ENCODE results near the gene COQ3. TPM values are rescaled to one million over a fixed set of nuclear protein-coding genes. Genes with fewer than 3 reads are reported as not detected.

The COQ3 gene
- total and polyA plus RNA-seq, 2 donors: 12.1 to 16.9 TPM

DNA sequence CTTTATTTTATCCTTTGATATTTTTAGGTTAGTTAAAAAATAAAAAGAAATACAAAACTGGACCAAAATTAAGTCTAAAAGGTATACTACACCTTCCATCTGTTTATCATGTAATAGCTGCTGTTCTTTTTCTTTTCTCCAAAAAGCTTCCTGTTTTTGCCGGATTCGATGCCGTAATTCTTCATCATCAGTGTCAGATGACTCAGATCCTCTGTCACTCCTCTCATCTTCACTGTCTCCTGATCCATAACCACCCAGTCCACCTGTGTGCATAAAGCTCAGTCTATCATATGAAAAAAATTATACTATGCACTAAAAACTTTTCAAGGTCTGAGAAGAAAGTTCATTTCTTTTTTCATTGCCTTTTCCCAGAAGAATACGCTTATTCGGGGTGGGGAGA is 8.5 kb upstream of the COQ3 start:
- Histone ChIP-seq H3K4me3 (ENCODE audit: low read length in 2 of 2) (no peak overlapping the region), H3K9me3 (ENCODE audit: control insufficient read depth in 2 of 2, insufficient read depth in 1 of 2, low read length in 1 of 2) (no peaks in the 10 kb centered on the region), H3K27ac (ENCODE audit: low read depth in 1 of 2, low read length in 1 of 2) (no peak overlapping the region), H3K4me1 (ENCODE audit: control insufficient read depth in 2 of 2, insufficient read depth in 2 of 2, low read length in 2 of 2) (no peaks in the 10 kb centered on the region), H3K36me3 (ENCODE audit: control insufficient read depth in 2 of 2, insufficient read depth in 2 of 2, low read length in 1 of 2) (peaks cover 29 to 69% of the 10 kb centered on the region in 2 donors), H3K27me3 (ENCODE audit: control insufficient read depth in 2 of 2, insufficient read depth in 1 of 2, low read length in 1 of 2) (no peaks in the 10 kb centered on the region)
- DNase-seq (ENCODE audit: low read depth in 6 of 9, low spot score in 9 of 9): no peak
- 95% methylated on average over 5 of the region's 5 CpGs for whole genome bisulfite sequencing

DNA sequence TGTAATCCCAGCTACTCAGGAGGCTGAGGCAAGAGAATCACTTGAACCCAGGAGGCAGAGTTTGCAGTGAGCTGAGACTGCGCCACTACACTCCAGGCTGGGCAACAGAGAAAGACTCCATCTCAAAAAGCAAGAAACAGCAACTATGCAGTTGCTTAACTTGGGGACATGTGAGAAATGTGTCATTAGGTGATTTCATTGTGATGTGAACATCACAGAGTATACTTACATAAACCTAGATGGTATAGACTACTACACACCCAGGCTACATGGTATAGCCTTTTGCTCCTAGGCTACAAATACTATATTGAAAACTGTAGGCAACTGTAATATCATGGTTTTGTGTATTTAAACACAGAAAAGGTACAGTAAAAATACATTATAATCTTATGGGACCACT is 3.3 kb upstream of the COQ3 start:
- no peak for DNase-seq (ENCODE audit: low read depth in 6 of 9, low spot score in 9 of 9)
- peaks cover 3 to 4% of the 10 kb centered on the region in 2 donors for H3K4me1 ChIP-seq (ENCODE audit: control insufficient read depth in 2 of 2, insufficient read depth in 2 of 2, low read length in 2 of 2)
- 39% methylated on average over 1 of the region's 1 CpG for WGBS
- H3K9me3 ChIP-seq (ENCODE audit: control insufficient read depth in 2 of 2, insufficient read depth in 1 of 2, low read length in 1 of 2): no peaks in the 10 kb centered on the region
- no peak overlapping the region for H3K4me3 ChIP-seq (ENCODE audit: low read length in 2 of 2)
- no peak overlapping the region for H3K27ac ChIP-seq (ENCODE audit: low read depth in 1 of 2, low read length in 1 of 2)
- H3K36me3 ChIP-seq (ENCODE audit: control insufficient read depth in 2 of 2, insufficient read depth in 2 of 2, low read length in 1 of 2): peaks cover 0 to 28% of the 10 kb centered on the region in 2 donors
- no peaks in the 10 kb centered on the region for H3K27me3 ChIP-seq (ENCODE audit: control insufficient read depth in 2 of 2, insufficient read depth in 1 of 2, low read length in 1 of 2)

DNA sequence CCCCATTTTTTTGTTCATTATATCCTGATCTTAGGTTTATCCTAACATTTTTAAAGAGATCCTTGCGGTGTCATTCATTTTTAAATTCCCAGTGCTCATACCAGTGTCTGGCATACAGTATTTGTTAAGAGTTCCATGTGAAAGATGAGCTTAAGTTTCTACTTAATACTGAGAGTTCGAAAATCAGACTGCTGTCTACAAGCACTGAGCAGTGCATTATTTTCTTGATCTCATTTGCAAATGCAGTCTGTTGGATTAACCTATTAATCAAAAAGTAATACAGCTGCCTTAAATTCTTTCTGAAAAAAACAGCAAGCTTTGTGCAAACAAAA is 663 bp downstream of the COQ3 start:
- Histone ChIP-seq H3K36me3 (ENCODE audit: control insufficient read depth in 2 of 2, insufficient read depth in 2 of 2, low read length in 1 of 2) (peaks cover 0 to 3% of the 10 kb centered on the region in 2 donors), H3K27ac (ENCODE audit: low read depth in 1 of 2, low read length in 1 of 2) (no peak overlapping the region), H3K4me3 (ENCODE audit: low read length in 2 of 2) (peak overlapping the region; percentile 75 to 80), H3K9me3 (ENCODE audit: control insufficient read depth in 2 of 2, insufficient read depth in 1 of 2, low read length in 1 of 2) (no peaks in the 10 kb centered on the region), H3K27me3 (ENCODE audit: control insufficient read depth in 2 of 2, insufficient read depth in 1 of 2, low read length in 1 of 2) (no peaks in the 10 kb centered on the region), H3K4me1 (ENCODE audit: control insufficient read depth in 2 of 2, insufficient read depth in 2 of 2, low read length in 2 of 2) (peaks cover 3 to 4% of the 10 kb centered on the region in 2 donors)
- no peak for DNase-seq (ENCODE audit: low read depth in 6 of 9, low spot score in 9 of 9)
- 39% methylated on average over 2 of the region's 2 CpGs for WGBS

DNA sequence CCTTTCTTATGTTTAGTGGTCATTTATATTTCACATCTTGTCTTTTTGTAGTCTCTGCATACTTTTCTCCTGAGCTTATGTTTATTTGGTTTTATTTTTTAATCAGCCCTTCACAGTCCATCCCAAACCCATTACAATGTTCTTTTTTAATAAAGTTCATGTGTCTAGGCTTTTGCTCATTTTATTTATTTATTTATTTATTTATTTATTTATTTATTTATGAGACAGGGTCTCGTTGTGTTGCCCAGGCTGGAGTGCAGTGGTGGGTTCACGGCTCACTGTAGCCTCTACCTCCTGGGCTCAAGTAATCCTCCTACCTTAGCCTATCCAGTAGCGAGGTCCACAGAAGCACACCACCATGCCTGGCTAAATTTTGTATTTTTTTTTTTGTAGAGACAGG is 3.1 kb downstream of the COQ3 start:
- Histone ChIP-seq H3K36me3 (ENCODE audit: control insufficient read depth in 2 of 2, insufficient read depth in 2 of 2, low read length in 1 of 2) (no peaks in the 10 kb centered on the region), H3K9me3 (ENCODE audit: control insufficient read depth in 2 of 2, insufficient read depth in 1 of 2, low read length in 1 of 2) (no peaks in the 10 kb centered on the region), H3K4me1 (ENCODE audit: control insufficient read depth in 2 of 2, insufficient read depth in 2 of 2, low read length in 2 of 2) (peaks cover 3 to 4% of the 10 kb centered on the region in 2 donors), H3K27ac (ENCODE audit: low read depth in 1 of 2, low read length in 1 of 2) (no peak overlapping the region), H3K4me3 (ENCODE audit: low read length in 2 of 2) (no peak overlapping the region), H3K27me3 (ENCODE audit: control insufficient read depth in 2 of 2, insufficient read depth in 1 of 2, low read length in 1 of 2) (no peaks in the 10 kb centered on the region)
- WGBS: 94% methylated on average over 3 of the region's 3 CpGs
- no peak for DNase-seq (ENCODE audit: low read depth in 6 of 9, low spot score in 9 of 9)

DNA sequence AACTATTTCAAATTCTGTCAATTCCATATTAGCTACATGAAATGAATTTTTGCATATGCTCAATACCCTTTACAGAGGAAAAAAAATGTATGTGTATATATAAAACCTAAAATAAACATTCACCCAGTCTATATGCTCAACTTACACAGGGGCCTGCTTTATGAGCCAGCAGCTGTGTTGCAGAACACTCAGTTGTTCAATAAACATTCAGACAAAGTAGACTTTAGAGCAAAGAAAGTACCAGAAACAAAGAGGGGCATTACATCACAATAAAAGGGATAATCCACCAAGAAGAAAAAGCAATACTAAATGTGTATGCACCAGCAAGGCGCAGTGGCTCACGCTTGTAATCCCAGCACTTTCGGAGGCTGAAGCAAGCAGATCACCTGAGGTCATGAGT is 9.5 kb downstream of the COQ3 start:
- Histone ChIP-seq H3K36me3 (ENCODE audit: control insufficient read depth in 2 of 2, insufficient read depth in 2 of 2, low read length in 1 of 2) (no peaks in the 10 kb centered on the region), H3K27ac (ENCODE audit: low read depth in 1 of 2, low read length in 1 of 2) (no peak overlapping the region), H3K4me3 (ENCODE audit: low read length in 2 of 2) (no peak overlapping the region), H3K4me1 (ENCODE audit: control insufficient read depth in 2 of 2, insufficient read depth in 2 of 2, low read length in 2 of 2) (no peaks in the 10 kb centered on the region), H3K9me3 (ENCODE audit: control insufficient read depth in 2 of 2, insufficient read depth in 1 of 2, low read length in 1 of 2) (no peaks in the 10 kb centered on the region), H3K27me3 (ENCODE audit: control insufficient read depth in 2 of 2, insufficient read depth in 1 of 2, low read length in 1 of 2) (no peaks in the 10 kb centered on the region)
- no peak for DNase-seq (ENCODE audit: low read depth in 6 of 9, low spot score in 9 of 9)
- WGBS: 99% methylated on average over 3 of the region's 3 CpGs

DNA sequence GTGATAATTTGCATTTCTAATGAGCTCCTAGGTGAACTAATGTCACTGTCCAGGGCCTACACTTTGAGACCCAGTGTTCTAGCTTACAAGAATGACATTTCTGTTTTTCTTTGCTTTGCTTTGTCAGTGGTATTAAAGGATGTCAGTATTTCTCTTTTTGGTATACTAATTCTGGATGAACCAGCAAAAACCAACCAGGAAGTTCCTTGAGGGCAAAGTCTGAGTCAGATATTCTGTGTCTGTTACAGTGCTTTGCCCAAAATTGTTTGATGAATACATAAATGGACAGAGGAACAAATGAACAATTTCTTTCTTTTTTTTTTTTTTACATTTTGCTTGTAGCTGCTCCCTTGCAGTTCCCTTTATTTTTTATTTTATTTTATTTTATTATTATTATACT is 15.4 kb downstream of the COQ3 start:
- no peak overlapping the region for H3K27ac ChIP-seq (ENCODE audit: low read depth in 1 of 2, low read length in 1 of 2)

DNA sequence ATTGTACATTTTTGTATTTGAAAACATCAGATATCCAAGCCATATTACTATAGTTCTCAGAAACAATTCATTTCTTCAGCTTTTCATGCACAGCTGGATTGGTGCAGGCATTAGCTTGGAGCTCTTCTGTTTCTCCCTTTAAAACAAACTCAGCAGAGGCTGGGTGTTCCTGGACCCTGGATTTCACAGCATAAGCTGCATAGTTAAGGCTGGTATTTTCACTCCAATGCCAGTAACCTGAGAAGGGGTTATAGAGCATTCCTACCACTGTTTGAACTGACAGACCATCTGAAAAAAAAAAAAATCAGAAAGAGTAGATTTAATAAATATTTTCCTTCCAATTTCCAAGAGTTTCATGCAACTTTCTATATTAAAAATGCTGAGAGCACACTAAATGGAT is 24.5 kb downstream of the COQ3 start:
- Histone ChIP-seq H3K4me1 (ENCODE audit: control insufficient read depth in 2 of 2, insufficient read depth in 2 of 2, low read length in 2 of 2) (no peaks in the 10 kb centered on the region), H3K9me3 (ENCODE audit: control insufficient read depth in 2 of 2, insufficient read depth in 1 of 2, low read length in 1 of 2) (no peaks in the 10 kb centered on the region), H3K27me3 (ENCODE audit: control insufficient read depth in 2 of 2, insufficient read depth in 1 of 2, low read length in 1 of 2) (no peaks in the 10 kb centered on the region), H3K27ac (ENCODE audit: low read depth in 1 of 2, low read length in 1 of 2) (no peak overlapping the region), H3K4me3 (ENCODE audit: low read length in 2 of 2) (no peak overlapping the region), H3K36me3 (ENCODE audit: control insufficient read depth in 2 of 2, insufficient read depth in 2 of 2, low read length in 1 of 2) (no peaks in the 10 kb centered on the region)
- DNase-seq (ENCODE audit: low read depth in 6 of 9, low spot score in 9 of 9): no peak

More for the DNA sequence above, 15.4 kb downstream of the COQ3 start:
- H3K4me3 ChIP-seq (ENCODE audit: low read length in 2 of 2): no peak overlapping the region
- H3K36me3 ChIP-seq (ENCODE audit: control insufficient read depth in 2 of 2, insufficient read depth in 2 of 2, low read length in 1 of 2): no peaks in the 10 kb centered on the region
- H3K9me3 ChIP-seq (ENCODE audit: control insufficient read depth in 2 of 2, insufficient read depth in 1 of 2, low read length in 1 of 2): no peaks in the 10 kb centered on the region
- H3K27me3 ChIP-seq (ENCODE audit: control insufficient read depth in 2 of 2, insufficient read depth in 1 of 2, low read length in 1 of 2): no peaks in the 10 kb centered on the region
- DNase-seq (ENCODE audit: low read depth in 6 of 9, low spot score in 9 of 9): no peak
- H3K4me1 ChIP-seq (ENCODE audit: control insufficient read depth in 2 of 2, insufficient read depth in 2 of 2, low read length in 2 of 2): no peaks in the 10 kb centered on the region

DNA sequence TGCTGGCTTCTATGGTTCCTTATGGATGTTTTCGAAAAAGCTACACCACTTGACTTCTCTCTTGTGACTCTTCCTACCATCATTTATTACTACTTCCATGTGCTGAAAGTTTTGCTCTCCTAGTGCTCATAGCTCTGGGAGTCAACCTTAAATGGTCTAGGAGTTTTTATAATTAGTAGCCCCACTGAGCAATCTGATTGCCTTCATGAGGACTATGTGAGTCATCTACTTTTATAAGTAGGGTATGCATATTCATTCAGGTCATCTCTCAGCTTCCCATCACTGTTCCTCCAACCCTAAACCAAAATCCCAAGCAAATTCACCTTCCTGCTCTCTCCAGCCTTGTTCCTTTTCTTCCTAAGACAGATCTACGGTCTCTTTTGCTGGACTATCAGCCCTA is 27.1 kb downstream of the COQ3 start:
- DNase-seq (ENCODE audit: low read depth in 6 of 9, low spot score in 9 of 9): no peak
- no peak overlapping the region for H3K27ac ChIP-seq (ENCODE audit: low read depth in 1 of 2, low read length in 1 of 2)
- over 99% methylated on average over 2 of the region's 2 CpGs for WGBS

DNA sequence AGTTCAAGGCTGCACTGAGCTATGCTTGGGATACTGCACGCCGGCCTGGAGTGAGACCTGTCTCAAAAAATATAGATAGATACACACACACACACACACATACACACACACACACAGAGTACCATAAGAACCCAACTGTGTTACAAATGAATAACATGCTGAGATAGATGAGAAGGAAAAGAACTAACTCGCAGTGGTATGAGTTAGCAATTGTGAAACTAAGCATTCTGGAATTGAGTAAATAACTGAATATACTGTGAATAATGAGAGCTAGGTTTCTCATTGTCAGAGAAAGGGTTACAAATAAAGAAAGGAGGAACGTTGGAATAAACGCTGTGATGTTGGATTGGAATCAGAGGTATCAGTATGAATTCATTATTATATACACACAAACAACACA is 30.0 kb downstream of the COQ3 start:
- no peak overlapping the region for H3K4me3 ChIP-seq (ENCODE audit: low read length in 2 of 2)
- H3K9me3 ChIP-seq (ENCODE audit: control insufficient read depth in 2 of 2, insufficient read depth in 1 of 2, low read length in 1 of 2): no peaks in the 10 kb centered on the region
- no peaks in the 10 kb centered on the region for H3K4me1 ChIP-seq (ENCODE audit: control insufficient read depth in 2 of 2, insufficient read depth in 2 of 2, low read length in 2 of 2)
- WGBS: 94% methylated on average over 5 of the region's 5 CpGs
- H3K36me3 ChIP-seq (ENCODE audit: control insufficient read depth in 2 of 2, insufficient read depth in 2 of 2, low read length in 1 of 2): no peaks in the 10 kb centered on the region
- no peak for DNase-seq (ENCODE audit: low read depth in 6 of 9, low spot score in 9 of 9)
- peaks cover 0 to 5% of the 10 kb centered on the region in 2 donors for H3K27me3 ChIP-seq (ENCODE audit: control insufficient read depth in 2 of 2, insufficient read depth in 1 of 2, low read length in 1 of 2)
- H3K27ac ChIP-seq (ENCODE audit: low read depth in 1 of 2, low read length in 1 of 2): no peak overlapping the region

More for the DNA sequence above, 27.1 kb downstream of the COQ3 start:
- Histone ChIP-seq H3K9me3 (ENCODE audit: control insufficient read depth in 2 of 2, insufficient read depth in 1 of 2, low read length in 1 of 2) (no peaks in the 10 kb centered on the region), H3K4me3 (ENCODE audit: low read length in 2 of 2) (no peak overlapping the region), H3K4me1 (ENCODE audit: control insufficient read depth in 2 of 2, insufficient read depth in 2 of 2, low read length in 2 of 2) (no peaks in the 10 kb centered on the region), H3K36me3 (ENCODE audit: control insufficient read depth in 2 of 2, insufficient read depth in 2 of 2, low read length in 1 of 2) (no peaks in the 10 kb centered on the region), H3K27me3 (ENCODE audit: control insufficient read depth in 2 of 2, insufficient read depth in 1 of 2, low read length in 1 of 2) (no peaks in the 10 kb centered on the region)

DNA sequence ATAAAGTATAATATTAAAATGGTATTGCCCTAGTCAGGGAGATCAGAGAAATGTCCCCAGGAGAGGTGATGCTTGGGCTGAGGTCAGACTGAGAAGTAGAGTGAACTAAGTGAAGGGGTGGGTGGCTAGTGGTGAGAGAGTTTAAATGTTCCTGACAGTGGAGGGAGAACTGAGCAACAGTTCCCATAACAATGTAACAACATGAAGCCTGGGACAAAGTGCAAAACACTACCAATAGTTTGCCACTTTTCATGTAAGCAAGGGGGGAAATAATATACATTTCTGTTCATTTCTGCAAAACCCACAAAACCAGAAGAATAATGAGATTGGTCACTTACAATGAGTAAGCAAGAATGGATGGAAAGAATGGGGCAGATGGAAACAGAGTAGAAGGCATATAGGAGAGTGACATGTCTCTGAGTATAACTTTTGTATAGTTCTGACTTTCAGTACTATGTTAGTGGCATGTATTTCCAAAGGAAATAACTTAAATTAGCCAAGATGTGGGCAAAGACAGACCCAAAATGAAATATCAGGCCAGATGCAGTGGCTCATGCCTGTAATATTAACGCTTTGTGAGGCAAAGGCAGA is 31.2 kb downstream of the COQ3 start:
- peaks cover 0 to 5% of the 10 kb centered on the region in 2 donors for H3K27me3 ChIP-seq (ENCODE audit: control insufficient read depth in 2 of 2, insufficient read depth in 1 of 2, low read length in 1 of 2)
- no peak overlapping the region for H3K4me3 ChIP-seq (ENCODE audit: low read length in 2 of 2)
- H3K4me1 ChIP-seq (ENCODE audit: control insufficient read depth in 2 of 2, insufficient read depth in 2 of 2, low read length in 2 of 2): no peaks in the 10 kb centered on the region
- no peaks in the 10 kb centered on the region for H3K9me3 ChIP-seq (ENCODE audit: control insufficient read depth in 2 of 2, insufficient read depth in 1 of 2, low read length in 1 of 2)
- 98% methylated on average over 1 of the region's 1 CpG for WGBS
- no peak for DNase-seq (ENCODE audit: low read depth in 6 of 9, low spot score in 9 of 9)
- H3K27ac ChIP-seq (ENCODE audit: low read depth in 1 of 2, low read length in 1 of 2): no peak overlapping the region
- no peaks in the 10 kb centered on the region for H3K36me3 ChIP-seq (ENCODE audit: control insufficient read depth in 2 of 2, insufficient read depth in 2 of 2, low read length in 1 of 2)

Measured in thymus (tissue), 11 donors.